ENCODE data around the gene MFAP4.

MFAP4 gene

DNA sequence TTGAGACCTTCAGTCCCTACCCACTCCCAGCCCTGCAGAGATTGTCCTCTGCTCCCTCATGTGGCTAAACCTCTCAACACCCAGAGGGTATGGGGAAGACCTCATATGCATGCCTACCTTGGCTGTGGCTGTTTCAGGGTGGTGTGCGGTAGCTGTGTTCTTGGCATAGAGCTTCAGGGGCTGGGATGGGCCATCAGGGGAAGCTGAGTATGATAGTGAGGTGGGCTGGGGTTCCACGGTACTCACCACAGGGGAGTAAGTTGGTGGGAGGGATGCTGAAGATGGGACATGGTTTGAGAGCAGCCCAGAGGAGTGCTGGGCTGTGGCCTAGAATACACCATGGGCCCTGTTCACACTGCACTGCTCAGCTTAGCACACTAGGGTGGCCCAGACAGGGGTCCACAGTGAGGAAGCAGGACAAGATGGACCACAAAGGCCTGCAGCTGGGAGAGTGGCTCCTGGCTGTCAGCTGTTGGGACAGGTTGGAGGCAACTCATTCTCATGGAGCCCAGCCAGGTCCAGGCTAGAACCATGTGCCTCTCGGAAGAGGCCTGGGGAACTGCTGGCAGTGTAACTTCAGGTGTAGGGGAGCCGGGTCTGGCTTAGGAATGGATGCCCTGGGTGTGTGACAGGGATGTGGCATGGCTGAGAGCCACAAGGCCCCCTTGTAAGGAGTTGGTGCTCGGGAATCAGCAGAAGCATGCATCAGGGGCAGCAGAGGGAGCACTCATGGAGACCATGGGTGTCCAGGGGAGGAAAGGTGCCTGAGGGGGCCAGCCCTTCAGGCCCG lies 3.1 kb downstream of the MFAP4 start:
- Histone ChIP-seq H3K4me2 (ENCODE audit: low read length, poor library complexity, severe bottlenecking) (no peak overlapping the region), H2BK15ac (ENCODE audit: low read depth, poor library complexity, severe bottlenecking) (peak overlapping the region; percentile 17), H4K91ac (ENCODE audit: low read length) (peak overlapping the region; percentile 66), H3K36me3 (ENCODE audit: control insufficient read depth in 1 of 2, insufficient read depth in 2 of 2, low read depth in 1 of 2, low read length in 2 of 2) (peaks cover 63 to 70% of the 10 kb centered on the region in 2 experiments), H2AFZ (ENCODE audit: low read depth, low read length) (no peak overlapping the region), H3K27me3 (ENCODE audit: control insufficient read depth in 1 of 2, insufficient read depth in 1 of 2, low read length in 2 of 2) (no peaks in the 10 kb centered on the region), H4K8ac (ENCODE audit: low read length) (no peak overlapping the region), H3K14ac (ENCODE audit: low read length in 2 of 2) (peak overlapping the region in 1 of 2 experiments; percentile 46), H2BK5ac (ENCODE audit: low read depth, low read length, poor library complexity, severe bottlenecking) (no peak overlapping the region), H3K27ac (ENCODE audit: low read length, poor library complexity, severe bottlenecking) (no peak overlapping the region), H3K4ac (ENCODE audit: low read depth in 1 of 2, low read length in 2 of 2) (peak overlapping the region; percentile 37 to 52), H3K9me3 (ENCODE audit: control insufficient read depth, low read length) (no peaks in the 10 kb centered on the region), H3K18ac (ENCODE audit: low read depth in 1 of 2, low read length in 2 of 2) (peak overlapping the region in 1 of 2 experiments; percentile 63), H3K23ac (ENCODE audit: low read length in 2 of 2) (peak overlapping the region in 1 of 2 experiments; percentile 42), H2BK12ac (ENCODE audit: low read length in 2 of 2) (peak overlapping the region; percentile 27 to 49), H3K4me1 (ENCODE audit: control insufficient read depth, insufficient read depth, low read depth, low read length) (peaks cover 44% of the 10 kb centered on the region), H3K9ac (ENCODE audit: low read length) (peak overlapping the region; percentile 47), H3K79me1 (replicated peaks; ENCODE audit: low read length, poor library complexity, severe bottlenecking) (peaks cover 36% of the 10 kb centered on the region), H2AK5ac (ENCODE audit: low read length, severe bottlenecking) (no peak overlapping the region), H3K4me3 (ENCODE audit: insufficient read depth in 1 of 2, low read depth in 1 of 2, low read length in 2 of 2) (peak overlapping the region in 1 of 2 experiments; percentile 37), H2BK120ac (ENCODE audit: low read depth, low read length) (no peak overlapping the region)
- DNase-seq: no peak
- WGBS: 97% methylated on average over 6 of the region's 6 CpGs

DNA sequence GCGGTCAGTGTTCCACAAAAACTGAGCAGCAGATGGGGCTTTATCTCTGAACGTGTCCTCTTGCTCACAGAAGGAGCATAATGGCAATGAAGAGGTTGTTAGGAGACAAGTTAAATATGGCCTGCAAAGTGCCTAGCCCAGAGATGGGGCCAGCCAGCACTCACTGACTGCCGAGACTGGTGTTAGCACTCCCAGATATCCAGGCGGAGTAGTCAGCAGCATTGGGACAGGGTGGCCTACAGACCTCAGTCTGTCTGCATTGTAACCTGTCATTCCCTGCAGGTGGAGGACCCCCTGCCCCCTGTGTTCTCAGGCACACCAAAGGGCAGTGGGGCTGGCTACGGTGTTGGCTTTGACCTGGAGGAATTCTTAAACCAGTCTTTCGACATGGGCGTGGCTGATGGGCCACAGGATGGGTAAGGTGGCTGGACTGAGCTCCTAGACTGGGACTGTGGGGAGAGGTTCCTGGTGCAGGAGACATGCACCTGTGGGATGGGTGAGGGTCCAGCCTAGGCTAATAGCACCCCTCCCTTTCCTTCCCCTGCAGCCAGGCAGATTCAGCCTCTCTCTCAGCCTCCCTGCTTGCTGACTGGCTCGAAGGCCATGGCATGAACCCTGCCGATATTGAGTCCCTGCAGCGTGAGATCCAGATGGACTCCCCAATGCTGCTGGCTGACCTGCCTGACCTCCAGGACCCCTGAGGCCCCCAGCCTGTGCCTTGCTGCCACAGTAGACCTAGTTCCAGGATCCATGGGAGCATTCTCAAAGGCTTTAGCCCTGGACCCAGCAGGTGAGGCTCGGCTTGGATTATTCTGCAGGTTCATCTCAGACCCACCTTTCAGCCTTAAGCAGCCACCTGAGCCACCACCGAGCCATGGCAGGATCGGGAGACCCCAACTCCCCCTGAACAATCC lies 4.2 kb downstream of the MFAP4 start:
- Histone ChIP-seq H3K9me3 (ENCODE audit: control insufficient read depth, low read length) (no peaks in the 10 kb centered on the region), H3K27me3 (ENCODE audit: control insufficient read depth in 1 of 2, insufficient read depth in 1 of 2, low read length in 2 of 2) (no peaks in the 10 kb centered on the region), H3K4me3 (ENCODE audit: insufficient read depth in 1 of 2, low read depth in 1 of 2, low read length in 2 of 2) (no peak overlapping the region), H3K27ac (ENCODE audit: low read length, poor library complexity, severe bottlenecking) (no peak overlapping the region), H4K91ac (ENCODE audit: low read length) (peak overlapping the region; percentile 11), H3K4ac (ENCODE audit: low read depth in 1 of 2, low read length in 2 of 2) (no peak overlapping the region), H3K23ac (ENCODE audit: low read length in 2 of 2) (no peak overlapping the region), H2BK12ac (ENCODE audit: low read length in 2 of 2) (peak overlapping the region; percentile 59 to 80), H3K14ac (ENCODE audit: low read length in 2 of 2) (no peak overlapping the region), H3K18ac (ENCODE audit: low read depth in 1 of 2, low read length in 2 of 2) (peak overlapping the region in 1 of 2 experiments; percentile 40), H3K4me1 (ENCODE audit: control insufficient read depth, insufficient read depth, low read depth, low read length) (peaks cover 40% of the 10 kb centered on the region), H3K4me2 (ENCODE audit: low read length, poor library complexity, severe bottlenecking) (no peak overlapping the region), H2AFZ (ENCODE audit: low read depth, low read length) (no peak overlapping the region), H2BK5ac (ENCODE audit: low read depth, low read length, poor library complexity, severe bottlenecking) (no peak overlapping the region), H3K9ac (ENCODE audit: low read length) (peak overlapping the region; percentile 29), H2AK5ac (ENCODE audit: low read length, severe bottlenecking) (no peak overlapping the region), H2BK15ac (ENCODE audit: low read depth, poor library complexity, severe bottlenecking) (no peak overlapping the region), H2BK120ac (ENCODE audit: low read depth, low read length) (no peak overlapping the region), H3K79me1 (replicated peaks; ENCODE audit: low read length, poor library complexity, severe bottlenecking) (peaks cover 36% of the 10 kb centered on the region), H4K8ac (ENCODE audit: low read length) (peak overlapping the region; percentile 66), H3K36me3 (ENCODE audit: control insufficient read depth in 1 of 2, insufficient read depth in 2 of 2, low read depth in 1 of 2, low read length in 2 of 2) (peaks cover 63 to 71% of the 10 kb centered on the region in 2 experiments)
- DNase-seq: no peak
- 92% methylated on average over 10 of the region's 13 CpGs for WGBS

- Histone ChIP-seq H2BK5ac (ENCODE audit: low read depth, low read length, poor library complexity, severe bottlenecking) (no peak overlapping the region), H2AK5ac (ENCODE audit: low read length, severe bottlenecking) (no peak overlapping the region), H2AFZ (ENCODE audit: low read depth, low read length) (no peak overlapping the region), H3K27me3 (ENCODE audit: control insufficient read depth in 1 of 2, insufficient read depth in 1 of 2, low read length in 2 of 2) (no peaks in the 10 kb centered on the region), H3K9ac (ENCODE audit: low read length) (no peak overlapping the region), H2BK15ac (ENCODE audit: low read depth, poor library complexity, severe bottlenecking) (no peak overlapping the region), H3K27ac (ENCODE audit: low read length, poor library complexity, severe bottlenecking) (no peak overlapping the region), H4K91ac (ENCODE audit: low read length) (no peak overlapping the region), H2BK12ac (ENCODE audit: low read length in 2 of 2) (no peak overlapping the region), H3K18ac (ENCODE audit: low read depth in 1 of 2, low read length in 2 of 2) (no peak overlapping the region), H3K79me1 (replicated peaks; ENCODE audit: low read length, poor library complexity, severe bottlenecking) (peaks cover 36% of the 10 kb centered on the region), H3K14ac (ENCODE audit: low read length in 2 of 2) (no peak overlapping the region), H3K9me3 (ENCODE audit: control insufficient read depth, low read length) (no peaks in the 10 kb centered on the region), H4K8ac (ENCODE audit: low read length) (no peak overlapping the region), H3K4ac (ENCODE audit: low read depth in 1 of 2, low read length in 2 of 2) (no peak overlapping the region), H3K36me3 (ENCODE audit: control insufficient read depth in 1 of 2, insufficient read depth in 2 of 2, low read depth in 1 of 2, low read length in 2 of 2) (peaks cover 63 to 71% of the 10 kb centered on the region in 2 experiments), H3K4me1 (ENCODE audit: control insufficient read depth, insufficient read depth, low read depth, low read length) (peaks cover 33% of the 10 kb centered on the region), H2BK120ac (ENCODE audit: low read depth, low read length) (no peak overlapping the region), H3K23ac (ENCODE audit: low read length in 2 of 2) (no peak overlapping the region), H3K4me3 (ENCODE audit: insufficient read depth in 1 of 2, low read depth in 1 of 2, low read length in 2 of 2) (no peak overlapping the region), H3K4me2 (ENCODE audit: low read length, poor library complexity, severe bottlenecking) (no peak overlapping the region)
- WGBS: 97% methylated on average over 31 of the region's 31 CpGs
- no peak for DNase-seq
Measured at GRCh38 chr17:19381741-19382444, 5.1 kb downstream of the MFAP4 start.

All from mesenchymal stem cell (in vitro differentiated cells and primary cell).